GM06990 (cell line): ENCODE results near the gene CALHM6.

Experiments used
- DNase-seq: peaks from one replicate; pipeline ENCODE4 v3.0.0-alpha.2; 2011; ENCODE audit not compliant: insufficient read length; ENCODE audit errors: extremely low read depth
- H3K27me3 ChIP-seq: replicated peaks from 2 replicates; pipeline ENCODE4 v1.6.0; 2011; ENCODE audit warnings: low read length; ENCODE audit not compliant: control insufficient read depth, insufficient read depth
- H3K36me3 ChIP-seq: 2 replicates; pipeline ENCODE4 v1.5.1; 2011; ENCODE audit warnings: low read length; ENCODE audit not compliant: control insufficient read depth, insufficient read depth
- H3K4me3 ChIP-seq: replicated peaks from 2 replicates; pipeline ENCODE4 v1.5.1; 2011; ENCODE audit warnings: low read depth, mild to moderate bottlenecking, control low read depth, low read length
- TF ChIP-seq, protein P1 (sequence below): IDR thresholded peaks from 2 replicates; pipeline ENCODE4 v1.5.1; 2011; ENCODE audit warnings: low read length, control low read depth, mild to moderate bottlenecking, inconsistent platforms; ENCODE audit not compliant: insufficient read depth, poor library complexity, severe bottlenecking

The CALHM6 gene

DNA sequence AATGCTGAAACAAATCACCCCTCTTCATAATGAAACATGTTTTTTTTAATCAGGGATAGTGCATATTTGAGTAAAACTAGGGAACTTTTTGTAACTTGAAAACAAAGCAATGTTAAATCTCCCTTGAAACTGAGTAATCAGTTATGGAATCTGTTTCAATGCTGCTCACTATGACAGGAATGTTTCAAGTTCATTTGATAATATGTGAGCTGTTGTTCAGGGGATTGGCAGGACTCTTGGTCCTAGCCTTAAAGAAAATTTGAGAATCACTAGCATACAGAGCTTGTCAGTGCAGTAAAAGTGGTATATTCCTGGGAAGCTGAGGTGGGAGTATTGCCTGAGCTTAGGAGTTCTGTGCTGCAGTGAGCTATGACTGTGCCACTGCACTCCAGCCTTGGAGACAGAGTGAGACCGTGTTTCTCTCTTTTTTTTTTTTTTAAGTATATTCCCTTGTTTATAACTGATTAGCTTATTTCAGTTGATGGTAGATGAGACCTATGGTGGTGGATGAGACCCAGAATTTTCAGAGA is 21.6 kb upstream of the CALHM6 start:
- Histone ChIP-seq H3K36me3 (peaks cover 3% of the 10 kb centered on the region), H3K4me3 (no peak overlapping the region), H3K27me3 (no peaks in the 10 kb centered on the region)
- TF ChIP-seq, protein P1, sequence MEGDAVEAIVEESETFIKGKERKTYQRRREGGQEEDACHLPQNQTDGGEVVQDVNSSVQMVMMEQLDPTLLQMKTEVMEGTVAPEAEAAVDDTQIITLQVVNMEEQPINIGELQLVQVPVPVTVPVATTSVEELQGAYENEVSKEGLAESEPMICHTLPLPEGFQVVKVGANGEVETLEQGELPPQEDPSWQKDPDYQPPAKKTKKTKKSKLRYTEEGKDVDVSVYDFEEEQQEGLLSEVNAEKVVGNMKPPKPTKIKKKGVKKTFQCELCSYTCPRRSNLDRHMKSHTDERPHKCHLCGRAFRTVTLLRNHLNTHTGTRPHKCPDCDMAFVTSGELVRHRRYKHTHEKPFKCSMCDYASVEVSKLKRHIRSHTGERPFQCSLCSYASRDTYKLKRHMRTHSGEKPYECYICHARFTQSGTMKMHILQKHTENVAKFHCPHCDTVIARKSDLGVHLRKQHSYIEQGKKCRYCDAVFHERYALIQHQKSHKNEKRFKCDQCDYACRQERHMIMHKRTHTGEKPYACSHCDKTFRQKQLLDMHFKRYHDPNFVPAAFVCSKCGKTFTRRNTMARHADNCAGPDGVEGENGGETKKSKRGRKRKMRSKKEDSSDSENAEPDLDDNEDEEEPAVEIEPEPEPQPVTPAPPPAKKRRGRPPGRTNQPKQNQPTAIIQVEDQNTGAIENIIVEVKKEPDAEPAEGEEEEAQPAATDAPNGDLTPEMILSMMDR, result no peak
- no peak for DNase-seq

DNA sequence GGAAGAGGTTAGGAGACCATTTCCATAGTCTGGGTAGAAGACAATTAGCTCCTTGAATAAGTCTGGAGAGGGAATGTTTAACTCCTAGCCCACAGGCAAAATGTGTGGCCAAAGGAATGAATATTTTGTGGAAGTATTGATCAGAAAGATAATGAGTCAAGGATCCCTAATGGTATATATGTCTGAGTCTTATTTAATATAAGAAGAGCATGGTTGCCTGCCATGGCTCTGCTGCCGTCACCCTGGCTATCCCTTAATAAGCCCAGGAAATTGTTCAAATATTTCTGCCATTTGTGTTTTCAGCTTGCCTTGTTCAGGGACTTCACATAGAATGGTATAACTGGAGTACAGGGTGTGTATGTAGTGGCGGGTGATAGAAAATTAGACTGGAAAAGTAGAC is 18.1 kb upstream of the CALHM6 start:
- no peak for DNase-seq
- TF ChIP-seq, protein P1, result no peak
- no peaks in the 10 kb centered on the region for H3K27me3 ChIP-seq
- no peaks in the 10 kb centered on the region; the same call in 1 of the 2 replicates for H3K36me3 ChIP-seq
- no peak overlapping the region for H3K4me3 ChIP-seq

DNA sequence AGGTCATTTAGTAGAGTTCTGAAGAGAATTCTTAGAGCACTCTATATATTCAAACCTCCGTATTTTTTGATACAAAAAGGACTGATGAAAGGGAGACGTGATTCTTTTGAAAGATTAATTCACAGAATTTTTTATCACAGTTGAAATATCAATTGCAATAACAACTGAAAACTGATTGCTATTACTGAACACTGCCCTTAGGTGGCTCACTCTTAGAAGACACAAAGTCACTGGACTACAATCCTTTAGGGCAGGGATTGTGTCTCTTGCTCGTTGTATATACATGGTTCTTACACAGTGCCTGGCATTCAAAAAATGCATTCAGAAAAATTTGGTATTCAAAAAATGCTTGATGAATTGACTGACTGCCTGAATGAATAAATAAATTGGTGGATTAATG is 17.1 kb upstream of the CALHM6 start:
- no peak for DNase-seq
- TF ChIP-seq, protein P1, result peak; percentile 68
- H3K4me3 ChIP-seq, result no peak overlapping the region
- no peaks in the 10 kb centered on the region for H3K27me3 ChIP-seq
- no peaks in the 10 kb centered on the region; the same call in 1 of the 2 replicates for H3K36me3 ChIP-seq

DNA sequence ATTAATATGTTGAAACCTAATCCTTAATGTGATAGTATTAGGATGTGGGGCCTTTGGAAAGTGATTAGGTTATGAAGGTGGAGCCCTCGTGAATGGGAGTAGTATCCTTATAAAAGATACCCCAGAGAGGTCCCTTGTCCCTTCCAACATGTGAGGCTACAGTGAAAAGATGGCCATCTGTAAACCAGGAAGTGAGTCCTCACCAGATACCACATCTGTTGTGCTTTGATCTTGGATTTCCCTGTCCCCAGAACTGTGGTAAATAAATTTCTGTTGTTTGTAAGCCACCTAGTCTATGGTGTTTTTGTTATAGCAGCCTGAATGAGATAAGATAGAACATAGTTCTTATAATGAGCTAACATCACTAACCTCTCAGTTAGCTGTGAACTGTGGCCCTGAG is 16.6 kb upstream of the CALHM6 start:
- no peaks in the 10 kb centered on the region; the same call in 1 of the 2 replicates for H3K36me3 ChIP-seq
- TF ChIP-seq, protein P1, result no peak

DNA sequence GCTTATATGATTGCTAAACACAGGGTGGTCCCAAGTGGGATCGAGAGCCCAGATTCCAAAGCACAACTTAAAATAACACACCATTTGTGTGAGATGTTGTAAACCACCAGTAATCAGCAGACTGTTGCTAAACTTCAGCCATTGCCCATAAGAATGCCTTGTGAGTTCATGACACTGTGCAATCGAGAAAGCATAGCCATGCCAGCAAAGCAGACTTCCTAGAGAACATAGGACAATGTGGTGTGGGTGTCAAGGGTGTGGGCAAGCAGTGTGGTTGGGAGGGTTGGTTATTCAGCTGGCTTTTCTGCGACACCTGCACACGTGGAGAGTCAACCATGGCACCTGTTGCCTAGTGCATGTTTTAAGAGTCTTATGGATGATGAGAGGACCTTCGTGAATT is 16.1 kb upstream of the CALHM6 start:
- no peak for DNase-seq
- no peak overlapping the region for H3K4me3 ChIP-seq
- TF ChIP-seq, protein P1, result no peak
- H3K36me3 ChIP-seq, result no peaks in the 10 kb centered on the region
- H3K27me3 ChIP-seq, result no peaks in the 10 kb centered on the region

More for the DNA sequence above, 16.6 kb upstream of the CALHM6 start:
- H3K27me3 ChIP-seq, result no peaks in the 10 kb centered on the region
- DNase-seq, result no peak
- no peak overlapping the region for H3K4me3 ChIP-seq

DNA sequence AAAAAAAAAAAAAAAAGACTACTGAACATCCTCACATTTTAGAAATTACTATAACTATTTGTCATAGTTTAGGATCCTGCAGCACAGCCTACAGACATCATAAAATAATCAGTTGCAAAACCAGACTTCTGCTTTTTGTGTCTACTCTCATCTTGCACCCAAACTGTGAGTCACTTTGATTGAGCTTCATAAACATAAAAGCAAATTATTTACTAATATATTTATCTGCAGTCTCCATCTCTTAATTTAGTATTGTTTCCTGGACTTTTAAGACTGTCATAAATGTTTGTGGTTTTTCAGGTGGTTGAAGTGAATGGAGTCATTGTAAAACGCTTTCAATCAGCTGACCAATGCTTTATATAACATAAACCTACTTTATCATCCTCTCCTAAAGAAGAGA is 14.8 kb upstream of the CALHM6 start:
- no peaks in the 10 kb centered on the region for H3K27me3 ChIP-seq
- DNase-seq, result no peak
- H3K36me3 ChIP-seq, result no peaks in the 10 kb centered on the region
- TF ChIP-seq, protein P1, result no peak
- no peak overlapping the region for H3K4me3 ChIP-seq
